ENCODE results near the gene NUDT5.

DNA sequence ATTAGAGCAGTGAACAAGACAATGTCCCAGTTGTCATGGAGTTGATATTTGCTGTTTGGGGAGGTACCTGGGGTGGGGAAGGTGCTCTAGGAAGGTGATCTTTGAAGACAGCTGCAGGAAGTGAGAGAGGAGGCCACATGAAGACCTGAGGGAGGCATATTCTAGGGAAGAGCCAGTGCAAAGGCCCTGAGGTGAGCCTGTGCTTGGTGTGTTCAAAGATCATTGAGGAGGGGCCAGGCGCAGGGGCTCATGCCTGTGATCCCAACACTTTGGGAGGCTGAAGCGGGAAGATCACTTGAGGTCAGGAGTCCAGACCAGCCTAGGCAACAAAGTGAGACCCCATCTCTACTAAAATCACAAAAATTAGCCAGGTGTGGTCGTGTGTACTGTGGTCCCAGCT, 51.2 kb downstream of the NUDT5 start:
- TF ChIP-seq, protein P1, sequence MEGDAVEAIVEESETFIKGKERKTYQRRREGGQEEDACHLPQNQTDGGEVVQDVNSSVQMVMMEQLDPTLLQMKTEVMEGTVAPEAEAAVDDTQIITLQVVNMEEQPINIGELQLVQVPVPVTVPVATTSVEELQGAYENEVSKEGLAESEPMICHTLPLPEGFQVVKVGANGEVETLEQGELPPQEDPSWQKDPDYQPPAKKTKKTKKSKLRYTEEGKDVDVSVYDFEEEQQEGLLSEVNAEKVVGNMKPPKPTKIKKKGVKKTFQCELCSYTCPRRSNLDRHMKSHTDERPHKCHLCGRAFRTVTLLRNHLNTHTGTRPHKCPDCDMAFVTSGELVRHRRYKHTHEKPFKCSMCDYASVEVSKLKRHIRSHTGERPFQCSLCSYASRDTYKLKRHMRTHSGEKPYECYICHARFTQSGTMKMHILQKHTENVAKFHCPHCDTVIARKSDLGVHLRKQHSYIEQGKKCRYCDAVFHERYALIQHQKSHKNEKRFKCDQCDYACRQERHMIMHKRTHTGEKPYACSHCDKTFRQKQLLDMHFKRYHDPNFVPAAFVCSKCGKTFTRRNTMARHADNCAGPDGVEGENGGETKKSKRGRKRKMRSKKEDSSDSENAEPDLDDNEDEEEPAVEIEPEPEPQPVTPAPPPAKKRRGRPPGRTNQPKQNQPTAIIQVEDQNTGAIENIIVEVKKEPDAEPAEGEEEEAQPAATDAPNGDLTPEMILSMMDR (conservative IDR thresholded peaks at IDR 0.05; ENCODE audit: low read length), result no peak
- TF ChIP-seq EZH2phosphoT487 (IDR thresholded peaks at IDR 0.05; ENCODE audit: borderline replicate concordance, low read depth, low read length), result no peak

Data from OCI-LY7 (cell line).